ENCODE results near the gene TINAG.

Gene TINAG

GRCh38 chr6:54431466-54431865 lies 123.2 kb downstream of the TINAG start:
- DNase-seq = no peak

Measured in inflammatory macrophage (primary cell).